Spleen (tissue), 11 donors: ENCODE measurements around the gene TLE1. TPM values are rescaled to one million over a fixed set of nuclear protein-coding genes. Genes with fewer than 3 reads are reported as not detected.

Experiments used
- DNase-seq: peaks from one replicate; pipeline ENCODE4 v3.0.0-alpha.2; 2020
- H3K27ac ChIP-seq, 8 donors: fragments of 200-600 bp; sonication (generic) in 7 of 8; 1 replicate in 4 of 8; 2 replicates in 4 of 8; pipeline versions ENCODE4 v1.5.0 to v1.8.0; 2016 to 2021; ENCODE audit warnings: inconsistent platforms in 4 of 8, mild to moderate bottlenecking in 4 of 8, moderate library complexity in 1 of 8
- H3K27me3 ChIP-seq, 7 donors: fragments of 200-600 bp; sonication (generic) in 6 of 7; replicated peaks in 1 of 7; 1 replicate in 4 of 7; 2 replicates in 3 of 7; pipeline versions ENCODE4 v1.5.0 to v1.8.0; 2016 to 2021; ENCODE audit warnings: inconsistent platforms in 3 of 7, mild to moderate bottlenecking in 1 of 7
- H3K36me3 ChIP-seq, 6 donors: fragments of 200-600 bp; sonication (generic) in 5 of 6; 1 replicate in 4 of 6; 2 replicates in 2 of 6; pipeline versions ENCODE4 v1.5.0 to v1.8.0; 2016 to 2021; ENCODE audit warnings: inconsistent platforms in 2 of 6
- H3K4me1 ChIP-seq, 6 donors: fragments of 200-600 bp; sonication (generic) in 5 of 6; 1 replicate in 3 of 6; 2 replicates in 3 of 6; pipeline versions ENCODE4 v1.5.0 to v1.8.0; 2016 to 2021; ENCODE audit warnings: inconsistent platforms in 3 of 6
- H3K4me3 ChIP-seq, 8 donors: fragments of 200-600 bp; sonication (generic) in 7 of 8; 1 replicate in 4 of 8; 2 replicates in 4 of 8; pipeline versions ENCODE4 v1.5.0 to v1.8.0; 2016 to 2021; ENCODE audit warnings: inconsistent platforms in 4 of 8, mild to moderate bottlenecking in 4 of 8, moderate library complexity in 2 of 8
- H3K9me3 ChIP-seq, 8 donors: fragments of 200-600 bp; sonication (generic) in 7 of 8; 1 replicate in 4 of 8; 2 replicates in 4 of 8; pipeline versions ENCODE4 v1.5.0 to v1.8.0; 2016 to 2021; ENCODE audit warnings: inconsistent platforms in 4 of 8
- CTCF ChIP-seq, 11 experiments: fragments of 200-600 bp in 7 of 11; fragments of 450-650 bp in 4 of 11; sonication (generic) in 4 of 11; IDR thresholded peaks in 8 of 11; conservative IDR thresholded peaks in 3 of 11; 1 replicate in 7 of 11; 2 replicates in 4 of 11; pipeline versions ENCODE4 v1.4.0 to v1.8.0; 2016 to 2021; ENCODE audit warnings: antibody characterized with exemption in 11 of 11, inconsistent platforms in 4 of 11, mild to moderate bottlenecking in 1 of 11
- POLR2A ChIP-seq, 3 donors: fragments of 450-650 bp; IDR thresholded peaks; one replicate each; pipeline ENCODE4 v1.5.1; 2017; ENCODE audit warnings: antibody characterized with exemption in 3 of 3, mild to moderate bottlenecking in 1 of 3
- POLR2AphosphoS5 ChIP-seq, 3 donors: sonication (generic); formaldehyde crosslinking; IDR thresholded peaks; one replicate each; pipeline ENCODE4 v1.5.1; 2017; ENCODE audit warnings: antibody characterized with exemption in 3 of 3
- whole genome bisulfite sequencing, 5 donors: extraction: QIAGEN DNeasy Blood & Tissue Kit in 3 of 5; methylation state at CpG; one replicate each; pipeline versions ENCODE4 v1.1.5 to v1.1.7; 2013 to 2018; 5-methylcytosine and 5-hydroxymethylcytosine counted together
- intact Hi-C: fragments of 100-400 bp; cut with DNase I; formaldehyde crosslinking; loops from one replicate; pipeline ENCODE4 v1.15.0; 2023; ENCODE audit warnings: low total_unique reads
- polyA plus RNA-seq, 3 donors: library from polyadenylated mRNA; stranded (reverse); fragments of 200-250 nt; gene quantifications; one replicate each; pipeline ENCODE4 v1.2.1, GENCODE V29; 2013
- total RNA-seq, 7 donors: library from RNA; depleted of rRNA in 3 of 7; stranded (reverse); fragments of >200 nt in 3 of 7; fragmentation: NEBNext Ultra II Directional in 4 of 7; extraction: Animal tissue kit (Norgen Biotek cat#: 25700) in 4 of 7; gene quantifications; one replicate each; pipeline versions ENCODE4 v1.1.0 to v1.2.1, GENCODE V29; 2016 to 2021
- donor health status: healthy with polysubstance abuse.
- donor health status: DM: no; HTN: no; CAD: no; lungs with moderate emphysema.
- donor health status: DM: no; HTN: no; CAD: no.
- donor health status: Bipolar disorder and iron deficiency.
- donor health status: healthy.
- donor health status: DM: no; HTN: no; CAD: no.
- donor health status: DM: yes; HTN: yes; CAD: no.

Gene TLE1
- total and polyA plus RNA-seq, 10 donors: 34.7 to 110 (median 60.2) TPM

- no peak overlapping the region for H3K27ac ChIP-seq
- peaks cover 0 to 100% (median 45%) of the 10 kb centered on the region in 6 donors for H3K36me3 ChIP-seq
- TF ChIP-seq POLR2AphosphoS5 (IDR thresholded peaks at IDR 0.05) (peak in 2 of 3 donors; percentile 36 to 39), CTCF (IDR thresholded peaks at IDR 0.05 in 8 of 11, conservative IDR thresholded peaks at IDR 0.05 in 3 of 11) (no peak)
- H3K27me3 ChIP-seq: no peaks in the 10 kb centered on the region
- intact Hi-C loops: no loop called here
- H3K9me3 ChIP-seq: no peaks in the 10 kb centered on the region
- no peak for DNase-seq
- H3K4me1 ChIP-seq: peaks cover 5 to 31% (median 17%) of the 10 kb centered on the region in 6 donors
- 94 to 97% (median 96%) methylated on average over 12 to 23 of the region's 23 CpGs for WGBS, 5 donors
- no peak overlapping the region for H3K4me3 ChIP-seq
Measured at GRCh38 chr9:81611664-81612063, 77.7 kb downstream of the TLE1 start.

GRCh38 chr9:81610740-81611107, 78.6 kb downstream of the TLE1 start:
- H3K27ac ChIP-seq: peak overlapping the region in 1 of 8 donors; percentile 2

GRCh38 chr9:81609782-81610739, 79.3 kb downstream of the TLE1 start:
- DNase-seq: no peak
- H3K4me3 ChIP-seq: no peak overlapping the region
- WGBS, 5 donors: 44 to 53% (median 48%) methylated on average over 8 of the region's 8 CpGs
- no peaks in the 10 kb centered on the region for H3K27me3 ChIP-seq
- peaks cover 0 to 95% (median 39%) of the 10 kb centered on the region in 6 donors for H3K36me3 ChIP-seq
- intact Hi-C loops: no loop called here
- H3K9me3 ChIP-seq: no peaks in the 10 kb centered on the region
- TF ChIP-seq POLR2AphosphoS5 (IDR thresholded peaks at IDR 0.05): no peak
- no peak for TF ChIP-seq POLR2A (IDR thresholded peaks at IDR 0.05)
- no peak for TF ChIP-seq CTCF (IDR thresholded peaks at IDR 0.05 in 8 of 11, conservative IDR thresholded peaks at IDR 0.05 in 3 of 11)
- H3K4me1 ChIP-seq: peaks cover 5 to 31% (median 17%) of the 10 kb centered on the region in 6 donors
- H3K27ac ChIP-seq: peak overlapping the region in 1 of 8 donors; percentile 48

More at GRCh38 chr9:81610740-81611107, 78.6 kb downstream of the TLE1 start:
- H3K9me3 ChIP-seq: no peaks in the 10 kb centered on the region
- no peak overlapping the region for H3K4me3 ChIP-seq
- 78 to 93% (median 89%) methylated on average over 4 of the region's 4 CpGs for WGBS, 5 donors
- no peak for TF ChIP-seq CTCF (IDR thresholded peaks at IDR 0.05 in 8 of 11, conservative IDR thresholded peaks at IDR 0.05 in 3 of 11)
- peaks cover 0 to 98% (median 41%) of the 10 kb centered on the region in 6 donors for H3K36me3 ChIP-seq
- intact Hi-C loops: no loop called here
- peaks cover 5 to 31% (median 17%) of the 10 kb centered on the region in 6 donors for H3K4me1 ChIP-seq
- no peaks in the 10 kb centered on the region for H3K27me3 ChIP-seq
- no peak for DNase-seq

GRCh38 chr9:81608289-81608657, 81.1 kb downstream of the TLE1 start:
- Histone ChIP-seq H3K27me3 (no peaks in the 10 kb centered on the region), H3K27ac (no peak overlapping the region), H3K4me3 (no peak overlapping the region), H3K36me3 (peaks cover 0 to 95% (median 46%) of the 10 kb centered on the region in 6 donors), H3K9me3 (no peaks in the 10 kb centered on the region), H3K4me1 (peaks cover 5 to 31% (median 17%) of the 10 kb centered on the region in 6 donors)
- 61 to 74% (median 71%) methylated on average over 4 of the region's 4 CpGs for WGBS, 5 donors
- intact Hi-C loops: no loop called here
- TF ChIP-seq CTCF (IDR thresholded peaks at IDR 0.05 in 8 of 11, conservative IDR thresholded peaks at IDR 0.05 in 3 of 11) (no peak), POLR2AphosphoS5 (IDR thresholded peaks at IDR 0.05) (no peak), POLR2A (IDR thresholded peaks at IDR 0.05) (no peak)
- DNase-seq: no peak
